K562 (cell line): ENCODE data around the gene MTA2. TPM values are rescaled to one million over a fixed set of nuclear protein-coding genes. Genes with fewer than 3 reads are reported as not detected.

Experiments
- ATAC-seq: fragments of 200-7000 bp; cut with Tn5 transposase; 3 replicates; pipeline ENCODE4 v1.9.1; 2020; ENCODE audit warnings: moderate library complexity
- BruUV-seq: library from RNA; stranded (reverse); fragments of 400-500 nt; replicated peaks from 2 replicates; lab custom pipeline; 2021; lab: Mats Ljungman, UMichigan
- CTCF ChIA-PET: fragments of 300-600 bp; formaldehyde crosslinking; extraction: SDS; loops from one replicate; lab custom pipeline; 2021; ENCODE audit warnings: low intra/inter-chr PET ratio; lab: Yijun Ruan, JAX
- POLR2A ChIA-PET: fragments of 300-600, 350-650 bp; sonication (Branson Sonifier 250); formaldehyde crosslinking; extraction: SDS; loops from one replicate; lab custom pipeline; 2021; ENCODE audit warnings: antibody characterized with exemption, inconsistent platforms; lab: Yijun Ruan, JAX
- DNase-seq, 4 experiments: peaks; one replicate each; pipeline versions ENCODE4 v3.0.0 to v3.0.0-alpha.2; 2011 to 2018; ENCODE audit warnings: low spot score in 3 of 4, mixed read lengths in 3 of 4; ENCODE audit errors: extremely low read depth in 1 of 4
- FAIRE-seq: peaks from 2 replicates; lab custom pipeline; 2011; peaks lifted over from hg19 to GRCh38; lab: Jason Lieb, UNC
- H2AFZ ChIP-seq: 2 replicates; pipeline ENCODE4 v1.6.0; 2011; ENCODE audit warnings: low read depth, low read length, control low read depth, inconsistent platforms
- H3K27ac ChIP-seq: fragments of 200-600 bp; 3 replicates; pipeline ENCODE4 v1.8.0; 2011; ENCODE audit warnings: low read depth, mild to moderate bottlenecking, control low read depth, inconsistent platforms, low read length, moderate library complexity, mixed read lengths; ENCODE audit errors: extremely low read depth
- H3K27me3 ChIP-seq, 2 experiments: fragments of 300-600 bp in 1 of 2; 2 replicates in 1 of 2; 3 replicates in 1 of 2; pipeline versions ENCODE4 v1.6.0 to v1.8.0; 2011; ENCODE audit warnings: inconsistent platforms in 2 of 2, low read length in 2 of 2, mild to moderate bottlenecking in 1 of 2, mixed read lengths in 1 of 2, moderate library complexity in 1 of 2; ENCODE audit not compliant: control insufficient read depth in 2 of 2, insufficient read depth in 2 of 2
- H3K36me3 ChIP-seq: fragments of 300-600 bp; 3 replicates; pipeline ENCODE4 v1.8.0; 2011; ENCODE audit warnings: mild to moderate bottlenecking, low read length, inconsistent platforms; ENCODE audit not compliant: control insufficient read depth, insufficient read depth
- H3K4me1 ChIP-seq, 2 experiments: fragments of 200-600 bp in 1 of 2; replicated peaks in 1 of 2; 2 replicates in 1 of 2; 3 replicates in 1 of 2; pipeline versions ENCODE4 v1.5.1 to v1.8.0; 2011; ENCODE audit warnings: inconsistent platforms in 2 of 2, low read length in 2 of 2, mild to moderate bottlenecking in 1 of 2, mixed read lengths in 1 of 2, moderate library complexity in 1 of 2; ENCODE audit not compliant: control insufficient read depth in 2 of 2, insufficient read depth in 2 of 2
- H3K4me2 ChIP-seq: 2 replicates; pipeline ENCODE4 v1.6.1; 2011; ENCODE audit warnings: low read length, control low read depth, inconsistent platforms, mixed read lengths; ENCODE audit not compliant: insufficient read depth
- H3K4me3 ChIP-seq: fragments of 200-600 bp; sonication (generic), shearing (Covaris generic); 2 replicates; pipeline ENCODE4 v1.5.1; 2016; ENCODE audit warnings: control low read depth, inconsistent platforms
- H3K79me2 ChIP-seq: fragments of 200-600 bp; 3 replicates; pipeline ENCODE4 v1.8.0; 2011; ENCODE audit warnings: low read length, inconsistent platforms; ENCODE audit not compliant: control insufficient read depth, insufficient read depth
- H3K9ac ChIP-seq, 2 experiments: 2 replicates each; pipeline versions ENCODE4 v1.6.0 to v1.6.1; 2011; ENCODE audit warnings: low read depth in 2 of 2, low read length in 2 of 2, control low read depth in 1 of 2, inconsistent platforms in 1 of 2, mild to moderate bottlenecking in 1 of 2, mixed read lengths in 1 of 2; ENCODE audit not compliant: insufficient read depth in 1 of 2
- H3K9me1 ChIP-seq: one replicate; pipeline ENCODE4 v1.6.0; 2011; ENCODE audit warnings: inconsistent platforms, mild to moderate bottlenecking, low read length, moderate library complexity; ENCODE audit not compliant: control insufficient read depth, insufficient read depth
- H3K9me3 ChIP-seq: replicated peaks from 2 replicates; pipeline ENCODE4 v1.5.1; 2011; ENCODE audit warnings: low read depth, low read length, inconsistent platforms; ENCODE audit not compliant: control insufficient read depth, insufficient read depth
- H4K20me1 ChIP-seq: replicated peaks from 2 replicates; pipeline ENCODE4 v1.6.1; 2011; ENCODE audit warnings: low read length, inconsistent platforms, mixed read lengths; ENCODE audit not compliant: control insufficient read depth, insufficient read depth
- PHTF2 ChIP-seq: fragments of 250-450 bp; sonication (Bioruptor Pico); IDR thresholded peaks from 2 replicates; pipeline ENCODE4 v1.5.0; 2021; ENCODE audit warnings: mild to moderate bottlenecking
- POLR2A ChIP-seq: fragments of 450-650 bp; conservative IDR thresholded peaks from 2 replicates; pipeline ENCODE4 v1.6.1; 2016
- SP2 ChIP-seq: IDR thresholded peaks from 2 replicates; pipeline ENCODE4 v1.6.1; 2011; ENCODE audit warnings: mild to moderate bottlenecking, low read depth, low read length, moderate library complexity; ENCODE audit not compliant: poor library complexity, severe bottlenecking; ENCODE audit errors: extremely low read depth
- SREBF1 ChIP-seq: fragments of 150-350 bp; IDR thresholded peaks from 2 replicates; pipeline ENCODE4 v1.6.1; 2014; ENCODE audit warnings: antibody characterized with exemption, low read depth, low read length, borderline replicate concordance
- TSHZ1 ChIP-seq: fragments of 250-450 bp; sonication (Bioruptor Pico); IDR thresholded peaks from 2 replicates; pipeline ENCODE4 v1.4.0; 2020; ENCODE audit warnings: mild to moderate bottlenecking, moderate library complexity
- ZC3H8 ChIP-seq: fragments of 450-650 bp; IDR thresholded peaks from 2 replicates; pipeline ENCODE4 v1.6.1; 2017
- WGBS: fragments of 100-300 bp; shearing (Covaris generic); methylation state at CpG from one replicate; pipeline ENCODE4 v1.1.6; 2016; ENCODE audit warnings: low coverage, mixed read lengths; ENCODE audit not compliant: insufficient coverage; ENCODE audit errors: missing lambda C conversion rate; 5-methylcytosine and 5-hydroxymethylcytosine counted together
- in situ Hi-C: fragments of 300-500 bp; cut with MboI; formaldehyde crosslinking; loops from 4 replicates; pipeline ENCODE4 v1.15.0; 2018; ENCODE audit warnings: inconsistent platforms, mixed read lengths
- intact Hi-C: fragments of 100-400 bp; cut with micrococcal nuclease; formaldehyde crosslinking; loops from 2 replicates; pipeline ENCODE4 v1.14.2; 2022
- polyA plus RNA-seq, 8 experiments: library from polyadenylated mRNA; depleted of rRNA in 4 of 8; stranded (reverse) in 5 of 8; unstranded in 3 of 8; fragments of >200 nt; fragmentation: Nextera tagmentation in 2 of 8; fragmentation: Illumina TruSeq in 1 of 8; extraction: Ambion mirVana in 2 of 8; extraction: Trizol in 1 of 8; gene quantifications; 2 replicates each; pipeline versions ENCODE4 v1.2.1 to v1.2.3, GENCODE V29; 2011 to 2014; ENCODE audit warnings: inconsistent platforms in 1 of 8, missing spikeins in 1 of 8
- total RNA-seq, 7 experiments: library from RNA; depleted of rRNA in 6 of 7; stranded (reverse); fragments of >200 nt in 6 of 7; fragmentation: Illumina TruSeq in 2 of 7; extraction: Trizol in 2 of 7; gene quantifications; 2 replicates each; pipeline versions ENCODE4 v1.2.1 to v1.2.3, GENCODE V29; 2011 to 2021; ENCODE audit warnings: low replicate concordance in 1 of 7
- TF ChIP-seq, protein P1 (sequence below): fragments of 250-450 bp; sonication (Bioruptor Pico); IDR thresholded peaks from 2 replicates; pipeline ENCODE4 v1.5.0; 2021; ENCODE audit warnings: mild to moderate bottlenecking, borderline replicate concordance
- TF ChIP-seq, protein P2 (sequence below): sonication (generic); formaldehyde crosslinking; IDR thresholded peaks from 2 replicates; pipeline ENCODE4 v1.8.0; 2023; ENCODE audit warnings: mild to moderate bottlenecking, missing genetic modification reagents
- TF ChIP-seq, protein P3 (sequence below): fragments of 150-350 bp; conservative IDR thresholded peaks from 2 replicates; pipeline ENCODE4 v1.6.1; 2014; ENCODE audit warnings: low read length

Gene MTA2
- total and polyA plus RNA-seq, 9 of the 15 experiments (the other 6 are each of a cell fraction or from before 2014, with no cell fraction given): 6.2 to 220 (median 172) TPM

- peak within 1 kb of the TSS; percentile 95 to 98 for H3K9ac ChIP-seq
- ATAC-seq (peak; percentile 97), DNase-seq (peak; percentile 97 to 99 (median 98)), FAIRE-seq (peak; percentile 95)
- H3K27ac ChIP-seq: peak within 1 kb of the TSS; percentile 88
- no peaks in the 10 kb centered on the region for H3K9me3 ChIP-seq
- peaks cover 3% of the 10 kb centered on the region for H4K20me1 ChIP-seq
- H3K9me1 ChIP-seq: no peaks in the 10 kb centered on the region
- in situ Hi-C loops (no loop called here), intact Hi-C loops (no loop called here)
- peaks cover 83% of the 10 kb centered on the region for H3K36me3 ChIP-seq
- peaks cover 65% of the 10 kb centered on the region for H3K79me2 ChIP-seq
- H3K4me2 ChIP-seq: peak within 1 kb of the TSS; percentile 96
- ChIA-PET POLR2A (interaction anchor here (0.6 to 3.8 kb wide), 42 partner anchors 8 to 1109 kb away, joined by 3 to 34 read pairs (median 4); partner anchors contain the start of genes C11orf98, CSKMT, HNRNPUL2 and LBHD1), CTCF (interaction anchor here (0.9 kb wide), 1 partner anchor 149 kb away, joined by 3 read pairs; no protein-coding TSS in a partner anchor)
- no peaks in the 10 kb centered on the region for H3K27me3 ChIP-seq
- H3K4me3 ChIP-seq: peak within 1 kb of the TSS; percentile 96
- peak within 1 kb of the TSS; percentile 80 for H2AFZ ChIP-seq
- no TSS peak for BruUV-seq
- H3K4me1 ChIP-seq: peaks cover 22 to 40% of the 10 kb centered on the region in 2 experiments; a peak in 4 of 5 replicates
- under 1% methylated on average over 46 of the region's 46 CpGs for WGBS
- no peak for TF ChIP-seq SREBF1
- TF ChIP-seq SP2: peak; percentile 44
- TF ChIP-seq, protein P1, sequence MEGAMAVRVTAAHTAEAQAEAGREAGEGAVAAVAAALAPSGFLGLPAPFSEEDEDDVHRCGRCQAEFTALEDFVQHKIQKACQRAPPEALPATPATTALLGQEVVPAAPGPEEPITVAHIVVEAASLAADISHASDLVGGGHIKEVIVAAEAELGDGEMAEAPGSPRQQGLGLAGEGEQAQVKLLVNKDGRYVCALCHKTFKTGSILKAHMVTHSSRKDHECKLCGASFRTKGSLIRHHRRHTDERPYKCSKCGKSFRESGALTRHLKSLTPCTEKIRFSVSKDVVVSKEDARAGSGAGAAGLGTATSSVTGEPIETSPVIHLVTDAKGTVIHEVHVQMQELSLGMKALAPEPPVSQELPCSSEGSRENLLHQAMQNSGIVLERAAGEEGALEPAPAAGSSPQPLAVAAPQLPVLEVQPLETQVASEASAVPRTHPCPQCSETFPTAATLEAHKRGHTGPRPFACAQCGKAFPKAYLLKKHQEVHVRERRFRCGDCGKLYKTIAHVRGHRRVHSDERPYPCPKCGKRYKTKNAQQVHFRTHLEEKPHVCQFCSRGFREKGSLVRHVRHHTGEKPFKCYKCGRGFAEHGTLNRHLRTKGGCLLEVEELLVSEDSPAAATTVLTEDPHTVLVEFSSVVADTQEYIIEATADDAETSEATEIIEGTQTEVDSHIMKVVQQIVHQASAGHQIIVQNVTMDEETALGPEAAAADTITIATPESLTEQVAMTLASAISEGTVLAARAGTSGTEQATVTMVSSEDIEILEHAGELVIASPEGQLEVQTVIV (CRISPR knock-in tag): peak; percentile 97
- TF ChIP-seq ZC3H8: no peak
- TF ChIP-seq, protein P2, sequence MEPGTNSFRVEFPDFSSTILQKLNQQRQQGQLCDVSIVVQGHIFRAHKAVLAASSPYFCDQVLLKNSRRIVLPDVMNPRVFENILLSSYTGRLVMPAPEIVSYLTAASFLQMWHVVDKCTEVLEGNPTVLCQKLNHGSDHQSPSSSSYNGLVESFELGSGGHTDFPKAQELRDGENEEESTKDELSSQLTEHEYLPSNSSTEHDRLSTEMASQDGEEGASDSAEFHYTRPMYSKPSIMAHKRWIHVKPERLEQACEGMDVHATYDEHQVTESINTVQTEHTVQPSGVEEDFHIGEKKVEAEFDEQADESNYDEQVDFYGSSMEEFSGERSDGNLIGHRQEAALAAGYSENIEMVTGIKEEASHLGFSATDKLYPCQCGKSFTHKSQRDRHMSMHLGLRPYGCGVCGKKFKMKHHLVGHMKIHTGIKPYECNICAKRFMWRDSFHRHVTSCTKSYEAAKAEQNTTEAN: no peak; the same call in 1 of the 2 replicates
- TF ChIP-seq, protein P3, sequence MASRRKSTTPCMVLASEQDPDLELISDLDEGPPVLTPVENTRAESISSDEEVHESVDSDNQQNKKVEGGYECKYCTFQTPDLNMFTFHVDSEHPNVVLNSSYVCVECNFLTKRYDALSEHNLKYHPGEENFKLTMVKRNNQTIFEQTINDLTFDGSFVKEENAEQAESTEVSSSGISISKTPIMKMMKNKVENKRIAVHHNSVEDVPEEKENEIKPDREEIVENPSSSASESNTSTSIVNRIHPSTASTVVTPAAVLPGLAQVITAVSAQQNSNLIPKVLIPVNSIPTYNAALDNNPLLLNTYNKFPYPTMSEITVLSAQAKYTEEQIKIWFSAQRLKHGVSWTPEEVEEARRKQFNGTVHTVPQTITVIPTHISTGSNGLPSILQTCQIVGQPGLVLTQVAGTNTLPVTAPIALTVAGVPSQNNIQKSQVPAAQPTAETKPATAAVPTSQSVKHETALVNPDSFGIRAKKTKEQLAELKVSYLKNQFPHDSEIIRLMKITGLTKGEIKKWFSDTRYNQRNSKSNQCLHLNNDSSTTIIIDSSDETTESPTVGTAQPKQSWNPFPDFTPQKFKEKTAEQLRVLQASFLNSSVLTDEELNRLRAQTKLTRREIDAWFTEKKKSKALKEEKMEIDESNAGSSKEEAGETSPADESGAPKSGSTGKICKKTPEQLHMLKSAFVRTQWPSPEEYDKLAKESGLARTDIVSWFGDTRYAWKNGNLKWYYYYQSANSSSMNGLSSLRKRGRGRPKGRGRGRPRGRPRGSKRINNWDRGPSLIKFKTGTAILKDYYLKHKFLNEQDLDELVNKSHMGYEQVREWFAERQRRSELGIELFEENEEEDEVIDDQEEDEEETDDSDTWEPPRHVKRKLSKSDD: 0 out of 2 replicates have a peak, but pooled peaks have one; percentile 16
- 0 out of 2 replicates have a peak, but pooled peaks have one; percentile 61 for TF ChIP-seq PHTF2 (CRISPR knock-in tag)
- peak; percentile 97 for TF ChIP-seq POLR2A
- TF ChIP-seq TSHZ1 (CRISPR knock-in tag): no peak
Observed at GRCh38 chr11:62573592-62574362, 27.9 kb downstream of the MTA2 start, which contains the start of gene EEF1G. EEF1G (minus strand) TSS chr11:62573891; CDS start chr11:62573842, 49 bp downstream.
